MM.1S (cell line): ENCODE results near the gene THAP12.

Source experiments
- EZH2 ChIP-seq: fragments of 300-600 bp; sonication (generic); optimal IDR thresholded peaks from 2 replicates; pipeline ENCODE3; 2017; ENCODE audit warnings: low read depth, mild to moderate bottlenecking, antibody characterized with exemption, low read length, mixed read lengths
- TF ChIP-seq, protein P1 (sequence below): fragments of 300-600 bp; sonication (generic); IDR thresholded peaks from 2 replicates; pipeline ENCODE4 v1.5.1; 2016; ENCODE audit warnings: antibody characterized with exemption, low read length, mixed read lengths

DNA sequence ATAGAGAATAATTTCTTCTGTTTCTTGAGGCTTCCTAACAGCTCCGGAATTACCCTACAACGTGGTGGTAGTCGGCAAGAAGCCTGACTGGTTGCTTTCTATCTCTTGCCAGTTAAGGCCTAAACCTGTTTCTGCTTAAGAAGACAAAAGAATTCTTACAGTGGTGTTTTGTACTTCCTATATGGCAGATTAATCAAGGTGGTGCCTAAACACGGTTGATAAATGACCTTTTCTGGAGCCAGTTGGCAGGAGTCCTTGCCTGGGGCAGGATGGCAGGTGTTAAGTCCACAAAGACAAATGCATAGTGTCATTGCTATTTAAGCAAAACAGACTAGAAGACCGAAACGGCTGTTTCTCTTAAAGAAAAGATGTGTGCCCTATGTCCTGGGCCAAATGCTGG lies 10.1 kb upstream of the THAP12 start:
- TF ChIP-seq, protein P1, sequence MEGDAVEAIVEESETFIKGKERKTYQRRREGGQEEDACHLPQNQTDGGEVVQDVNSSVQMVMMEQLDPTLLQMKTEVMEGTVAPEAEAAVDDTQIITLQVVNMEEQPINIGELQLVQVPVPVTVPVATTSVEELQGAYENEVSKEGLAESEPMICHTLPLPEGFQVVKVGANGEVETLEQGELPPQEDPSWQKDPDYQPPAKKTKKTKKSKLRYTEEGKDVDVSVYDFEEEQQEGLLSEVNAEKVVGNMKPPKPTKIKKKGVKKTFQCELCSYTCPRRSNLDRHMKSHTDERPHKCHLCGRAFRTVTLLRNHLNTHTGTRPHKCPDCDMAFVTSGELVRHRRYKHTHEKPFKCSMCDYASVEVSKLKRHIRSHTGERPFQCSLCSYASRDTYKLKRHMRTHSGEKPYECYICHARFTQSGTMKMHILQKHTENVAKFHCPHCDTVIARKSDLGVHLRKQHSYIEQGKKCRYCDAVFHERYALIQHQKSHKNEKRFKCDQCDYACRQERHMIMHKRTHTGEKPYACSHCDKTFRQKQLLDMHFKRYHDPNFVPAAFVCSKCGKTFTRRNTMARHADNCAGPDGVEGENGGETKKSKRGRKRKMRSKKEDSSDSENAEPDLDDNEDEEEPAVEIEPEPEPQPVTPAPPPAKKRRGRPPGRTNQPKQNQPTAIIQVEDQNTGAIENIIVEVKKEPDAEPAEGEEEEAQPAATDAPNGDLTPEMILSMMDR: no peak
- TF ChIP-seq EZH2: no peak
